Stimulated activated naive CD4-positive, alpha-beta T cell (primary cell): ENCODE measurements around the gene ARIH2.

Source experiments
- DNase-seq, 6 experiments: peaks; one replicate each; lab custom pipeline; 2025; lab: John Stamatoyannopoulos, UW

ARIH2 gene

DNA sequence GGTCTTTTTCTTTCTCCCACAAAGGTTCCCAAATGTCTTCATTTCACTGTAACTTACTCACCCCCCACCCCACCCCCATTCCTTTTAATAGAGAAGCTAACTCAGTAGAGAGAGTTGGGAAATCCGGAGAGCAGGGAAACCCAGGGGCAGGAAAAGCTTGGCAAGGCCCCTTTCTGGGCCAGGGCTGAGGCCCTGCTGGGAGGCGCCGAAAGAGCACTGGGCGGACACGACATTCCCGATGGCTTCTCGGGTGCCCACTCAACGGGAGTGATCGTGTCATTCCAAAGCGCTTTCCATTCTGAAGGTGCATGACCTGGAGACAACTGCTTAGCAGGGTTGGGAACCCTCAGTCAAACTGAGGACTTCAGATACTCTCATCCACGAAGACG lies 101.3 kb downstream of the ARIH2 start:
- no peak for DNase-seq

DNA sequence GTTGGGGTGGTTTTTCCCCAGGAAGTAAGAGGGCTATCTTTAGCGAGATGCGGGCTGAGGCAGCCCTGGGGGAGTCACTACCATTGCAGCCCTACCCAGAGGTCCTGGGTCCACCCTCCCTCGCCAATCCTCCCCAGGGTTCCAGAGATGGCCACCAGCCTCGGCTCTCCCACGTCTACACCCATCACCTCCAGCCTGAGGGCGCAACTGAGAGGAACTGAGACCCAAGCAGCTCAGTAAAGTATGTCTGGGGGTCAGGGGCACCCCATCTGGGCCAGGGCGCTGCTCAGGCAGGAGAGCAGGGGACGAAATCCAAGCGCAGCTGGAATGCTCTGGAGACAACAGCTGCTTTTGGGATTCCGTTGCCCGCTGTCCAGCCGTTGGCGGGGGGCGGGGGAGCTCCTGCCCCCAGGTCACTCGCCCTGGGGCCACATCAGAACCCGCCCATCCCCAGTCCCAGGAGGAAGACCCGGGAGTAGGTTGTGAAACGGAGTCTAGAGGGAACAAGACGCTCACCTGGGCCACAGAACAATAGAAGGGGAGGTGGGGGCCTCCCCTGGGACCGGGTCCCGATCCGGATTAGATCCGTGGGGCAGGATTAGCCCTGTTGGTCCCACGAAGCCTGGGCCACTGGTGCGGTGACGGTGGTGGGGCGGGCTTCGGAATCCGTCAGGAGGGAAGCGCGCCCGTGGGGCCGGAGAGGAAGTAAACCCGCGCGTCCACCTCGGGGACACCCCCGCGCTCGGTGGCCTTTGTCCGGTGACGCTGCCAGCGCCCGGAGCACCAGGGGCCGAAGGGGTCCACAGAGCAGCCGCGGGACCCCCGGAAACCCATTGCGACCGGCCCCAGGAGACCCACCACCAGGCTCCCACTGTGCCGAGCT lies 101.9 kb downstream of the ARIH2 start:
- DNase-seq = peak in 3 of 6 experiments; percentile 9 to 29 (median 23)

DNA sequence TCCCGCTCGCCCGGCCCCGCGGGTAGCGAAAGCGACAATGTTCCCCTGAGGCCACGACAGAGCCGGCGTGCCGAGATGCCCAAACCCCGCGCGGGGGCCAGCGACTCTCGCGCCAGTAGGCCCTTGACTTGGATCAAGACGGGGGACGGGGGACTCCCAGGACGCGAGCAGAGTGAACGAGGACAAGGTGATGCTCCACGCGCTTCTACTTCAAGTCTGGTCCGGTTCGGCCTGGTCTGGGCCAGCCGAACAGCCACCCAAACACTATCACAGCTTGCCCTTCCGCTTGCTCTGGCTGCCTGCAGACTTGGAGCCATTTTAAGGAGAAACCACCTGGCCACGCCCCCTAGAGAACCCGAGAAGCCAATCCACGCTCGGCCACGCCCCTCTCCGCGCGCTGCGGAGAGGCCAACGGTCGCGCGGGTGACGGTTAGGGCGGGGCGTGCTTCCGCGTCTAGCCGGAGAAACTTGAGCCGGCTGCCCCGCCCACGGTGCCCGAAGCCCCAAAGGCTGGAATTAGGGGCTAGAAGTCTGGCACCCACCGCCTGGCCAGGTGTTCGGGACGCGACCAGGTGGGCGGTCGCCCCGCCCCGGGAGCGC lies 102.7 kb downstream of the ARIH2 start:
- DNase-seq = peak; percentile 95 to 98 (median 96)

DNA sequence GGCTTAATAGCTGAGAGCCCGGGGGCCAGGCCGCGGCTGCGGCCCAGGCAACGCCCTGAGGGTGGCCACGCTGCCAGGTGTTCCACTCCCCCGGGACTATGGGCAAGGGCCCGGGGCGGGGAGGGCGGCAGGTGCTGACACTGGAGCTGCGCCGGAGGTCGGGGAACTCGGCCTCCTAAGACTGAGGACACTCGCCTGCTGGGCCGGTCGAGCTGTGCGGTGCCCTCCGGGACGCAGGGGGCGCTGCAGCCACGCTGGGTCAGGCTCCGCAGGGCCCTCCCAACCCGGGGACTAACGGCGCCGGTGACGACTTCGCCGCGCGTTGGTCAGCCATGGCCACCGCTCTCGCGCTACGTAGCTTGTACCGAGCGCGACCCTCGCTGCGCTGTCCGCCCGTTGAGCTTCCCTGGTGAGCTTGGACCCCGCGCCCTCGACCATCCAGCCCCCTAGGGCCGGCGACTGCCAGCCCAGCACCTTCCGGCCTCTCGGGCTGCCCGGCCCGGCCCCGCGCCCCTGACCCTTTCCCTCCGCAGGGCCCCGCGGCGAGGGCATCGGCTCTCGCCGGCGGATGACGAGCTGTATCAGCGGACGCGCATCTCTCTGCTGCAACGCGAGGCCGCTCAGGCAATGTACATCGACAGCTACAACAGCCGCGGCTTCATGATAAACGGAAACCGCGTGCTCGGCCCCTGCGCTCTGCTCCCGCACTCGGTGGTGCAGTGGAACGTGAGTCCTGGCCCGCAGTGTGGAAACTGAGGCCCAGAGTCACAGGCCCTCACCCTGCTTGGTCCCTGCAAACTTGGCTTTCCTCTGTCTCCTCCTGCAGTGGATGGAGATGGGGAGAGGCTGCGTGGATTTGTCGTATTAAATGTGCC lies 103.4 kb downstream of the ARIH2 start, which contains the start of gene NDUFAF3:
TSS of gene NDUFAF3 (plus strand) at position 309 of the 875 bp plus-strand sequence. CDS start at position 333, 24 bp downstream.
- peak; percentile 78 to 95 (median 86) for DNase-seq

DNA sequence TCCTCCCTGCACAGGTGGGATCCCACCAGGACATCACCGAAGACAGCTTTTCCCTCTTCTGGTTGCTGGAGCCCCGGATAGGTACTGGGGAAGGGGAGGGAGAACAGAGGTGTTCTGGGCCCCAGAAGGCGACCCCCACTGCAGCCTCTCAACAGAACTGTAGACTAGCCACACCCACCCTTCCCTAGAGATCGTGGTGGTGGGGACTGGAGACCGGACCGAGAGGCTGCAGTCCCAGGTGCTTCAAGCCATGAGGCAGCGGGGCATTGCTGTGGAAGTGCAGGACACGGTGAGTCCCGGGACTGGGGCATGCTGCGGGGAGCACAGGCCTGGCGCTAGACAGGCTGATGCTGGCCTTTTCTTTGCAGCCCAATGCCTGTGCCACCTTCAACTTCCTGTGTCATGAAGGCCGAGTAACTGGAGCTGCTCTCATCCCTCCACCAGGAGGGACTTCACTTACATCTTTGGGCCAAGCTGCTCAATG lies 104.1 kb downstream of the ARIH2 start:
- DNase-seq = no peak

DNA sequence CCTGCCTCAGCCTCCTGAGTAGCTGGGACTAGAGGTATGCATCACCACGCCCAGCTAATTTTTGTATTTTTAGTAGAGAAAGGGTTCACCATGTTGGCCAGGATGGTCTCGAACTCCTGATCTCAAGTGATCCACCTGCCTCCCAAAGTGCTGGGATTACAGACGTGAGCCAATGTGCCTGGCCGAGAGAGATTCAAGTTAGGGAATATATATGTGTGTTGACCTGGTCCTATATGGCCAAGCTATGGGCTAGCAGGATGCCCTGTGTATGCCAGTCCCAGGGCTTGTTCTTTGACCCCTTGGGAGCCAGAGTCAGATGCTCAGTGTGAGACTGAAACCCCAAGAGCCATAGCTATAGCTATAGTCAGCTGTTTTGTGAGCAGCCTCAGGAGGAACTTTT lies 105.1 kb downstream of the ARIH2 start:
- DNase-seq = no peak

DNA sequence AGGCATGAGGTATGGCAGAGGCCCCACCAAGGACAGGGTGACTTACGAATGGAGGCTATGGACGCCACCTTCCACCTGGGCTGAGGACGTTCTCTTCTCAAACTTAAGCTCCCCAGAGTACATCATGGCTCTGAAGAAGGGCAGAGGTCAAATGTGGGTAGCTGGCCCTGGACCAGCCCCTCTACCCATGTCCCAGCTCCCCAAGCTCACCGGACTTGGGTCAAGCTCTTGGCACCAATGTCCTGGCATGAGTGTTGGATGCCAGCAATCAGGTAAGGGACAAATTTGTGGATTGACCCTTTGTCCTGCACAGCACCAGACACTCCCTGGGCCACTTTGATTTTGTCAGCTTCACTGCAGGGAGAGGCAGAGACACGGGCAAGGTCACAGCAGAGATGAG lies 105.8 kb downstream of the ARIH2 start:
- no peak for DNase-seq

DNA sequence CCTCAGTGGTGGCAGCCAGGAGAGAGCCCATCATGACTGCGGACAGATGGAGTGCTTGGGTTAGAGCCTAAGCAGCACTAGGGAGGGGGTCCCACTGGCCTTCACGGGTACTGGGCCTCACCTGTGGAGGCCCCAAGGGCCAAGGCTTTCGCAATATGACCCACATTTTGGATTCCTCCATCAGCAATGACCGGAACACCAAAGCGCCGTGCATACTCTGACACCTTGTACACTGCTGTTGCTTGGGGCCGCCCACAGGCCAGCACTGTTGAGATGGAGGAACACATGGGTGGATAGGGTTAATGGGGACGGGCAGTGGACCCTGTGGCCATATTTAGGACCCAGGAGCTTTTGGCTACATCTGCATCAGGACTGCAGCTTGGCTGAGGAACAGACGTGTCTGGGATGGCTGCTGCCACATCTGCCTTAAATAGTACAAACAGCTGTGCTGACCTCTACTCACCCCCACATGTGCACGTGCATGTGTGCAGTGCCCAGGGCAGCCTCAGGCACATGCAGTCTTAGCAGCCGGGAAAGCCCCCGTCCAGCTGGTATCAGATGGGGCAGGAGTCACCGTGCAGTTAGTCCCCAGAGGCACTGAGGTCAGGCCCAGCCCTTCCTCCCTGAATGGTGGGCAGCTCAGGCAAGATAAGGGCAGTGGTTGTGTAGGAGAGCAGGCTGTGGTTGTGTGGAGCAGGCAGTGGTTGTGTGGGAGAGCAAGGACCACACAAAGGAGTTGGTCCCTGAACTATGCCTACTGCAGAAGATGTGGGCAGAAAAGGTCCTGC lies 106.6 kb downstream of the ARIH2 start:
- no peak for DNase-seq

DNA sequence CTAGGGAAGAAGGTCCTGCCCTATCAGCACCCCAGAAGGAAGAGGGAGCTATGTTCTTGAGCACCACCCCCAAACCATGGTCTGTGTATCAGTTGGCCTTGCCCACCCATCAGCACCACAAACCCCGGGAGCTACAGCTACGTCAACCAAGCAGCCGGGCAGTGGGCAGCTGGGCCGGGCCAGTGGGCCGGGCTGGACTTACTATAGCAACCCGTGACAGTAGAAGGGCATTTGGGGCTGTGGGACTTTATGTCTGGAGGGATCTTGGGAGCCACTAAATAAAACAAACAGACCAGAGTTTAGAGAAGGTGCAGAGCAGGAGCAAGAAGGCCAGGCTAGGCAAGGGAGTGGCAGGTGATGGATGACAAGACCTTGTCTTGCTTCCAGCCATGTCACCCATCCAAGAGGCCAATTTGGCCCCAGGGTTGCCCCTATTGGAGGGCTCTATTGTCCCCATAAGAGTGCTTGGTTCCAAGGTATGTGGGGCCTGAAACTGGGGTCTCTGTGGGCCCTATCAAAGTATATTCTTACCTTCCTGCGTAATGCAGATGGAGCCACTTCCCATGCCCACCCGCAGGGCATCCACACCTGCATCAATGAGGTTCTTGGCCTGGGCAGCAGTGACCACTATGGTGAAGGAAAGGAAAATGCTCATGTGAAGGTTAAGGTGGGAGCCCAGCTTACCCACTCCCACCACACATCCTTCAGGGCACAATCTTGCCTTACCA lies 107.3 kb downstream of the ARIH2 start:
- no peak for DNase-seq

DNA sequence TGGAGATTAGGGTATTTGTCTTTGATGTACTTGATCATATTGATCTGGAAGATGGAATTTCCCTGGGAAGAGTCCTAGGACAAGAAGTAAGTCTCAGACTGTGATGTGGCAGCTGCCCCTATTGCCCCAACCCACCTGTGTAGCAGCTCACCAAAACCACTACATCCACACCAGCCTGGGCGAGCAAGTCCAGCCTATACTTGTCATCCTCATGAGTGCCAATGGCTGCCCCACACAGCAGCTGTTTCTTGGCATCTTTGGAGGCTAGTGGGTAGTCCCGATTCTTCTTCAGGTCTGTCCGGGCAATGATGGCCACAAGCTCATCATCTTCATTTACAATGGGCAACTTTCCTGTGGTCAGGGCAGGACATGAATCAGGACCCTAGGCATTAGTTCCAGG lies 107.9 kb downstream of the ARIH2 start:
- no peak for DNase-seq

DNA sequence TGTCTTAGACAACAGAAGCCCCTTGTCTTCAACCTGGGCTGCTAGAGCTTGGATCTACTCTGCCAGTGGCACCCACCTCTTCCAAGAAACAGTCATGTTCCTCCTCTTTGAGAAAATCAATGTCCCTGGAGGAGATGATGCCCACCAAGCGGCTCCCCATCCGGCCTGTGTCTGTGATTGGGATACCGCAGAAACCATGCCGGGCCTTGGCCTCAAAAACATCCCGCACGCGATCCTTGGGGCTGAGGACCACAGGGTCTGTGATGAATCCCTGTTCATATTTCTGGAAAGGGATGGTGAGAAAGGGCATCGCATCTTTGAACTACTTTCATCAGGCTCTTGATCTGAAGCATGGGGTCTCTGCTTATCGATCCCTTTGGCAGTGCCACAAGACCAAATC lies 109.0 kb downstream of the ARIH2 start:
- no peak for DNase-seq

DNA sequence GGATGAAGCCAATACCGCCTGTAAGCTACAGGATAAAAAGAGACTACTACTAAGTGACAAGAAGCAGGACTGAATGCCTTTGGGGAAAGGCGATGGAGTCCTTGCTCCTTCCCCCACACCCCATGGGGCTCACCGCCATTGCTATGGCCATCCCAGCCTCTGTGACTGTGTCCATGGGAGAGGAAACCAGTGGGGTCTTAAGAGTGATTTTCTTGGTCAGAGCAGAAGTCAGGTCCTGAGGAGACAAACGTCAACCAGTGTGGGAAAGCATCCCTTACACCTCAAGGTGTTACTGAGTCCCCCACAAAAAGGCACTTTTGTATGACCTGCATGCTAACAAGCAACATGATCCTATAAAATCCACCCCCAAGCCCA lies 109.6 kb downstream of the ARIH2 start:
- DNase-seq = no peak

DNA sequence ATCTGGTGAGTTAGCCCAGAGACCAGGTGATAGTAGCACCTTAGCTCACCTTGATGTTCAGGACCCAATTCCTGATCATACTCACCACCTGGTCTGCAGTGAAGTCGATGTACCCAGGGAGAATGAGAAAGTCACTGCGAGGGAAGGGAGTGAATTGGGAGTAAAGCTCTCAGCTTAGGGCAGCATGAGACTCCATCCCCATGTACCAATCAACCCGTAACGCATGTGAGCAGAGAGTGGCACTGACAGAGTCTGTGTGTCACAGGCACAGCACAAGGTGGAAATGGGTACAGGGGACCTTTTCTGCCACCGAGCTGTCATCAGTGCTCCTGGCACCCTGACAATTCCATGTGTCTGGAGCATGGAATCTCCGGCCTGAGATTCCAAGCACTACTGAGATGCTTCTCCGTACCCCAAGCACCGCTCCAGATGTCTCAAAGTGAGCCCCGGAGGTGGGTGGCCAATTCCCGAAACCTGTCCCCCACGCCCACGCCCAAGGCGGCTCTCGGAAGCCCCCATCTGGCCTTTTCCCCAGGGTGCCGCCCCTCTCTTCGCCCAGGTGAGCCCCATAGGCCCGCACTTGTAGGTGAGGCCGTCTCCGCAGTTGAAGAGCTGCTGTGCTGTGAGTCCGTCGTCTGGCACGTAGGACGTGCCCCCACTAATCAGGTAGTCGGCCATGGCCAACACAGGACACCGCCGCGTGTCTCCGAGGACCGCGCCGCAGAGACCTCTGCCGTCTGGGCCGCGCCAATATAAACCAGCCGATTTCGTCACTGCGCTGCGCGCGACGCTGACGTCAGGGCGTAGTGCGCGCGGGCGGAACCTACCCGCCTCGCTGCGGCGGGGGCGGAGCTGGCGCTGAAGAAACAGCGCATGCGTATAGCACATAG lies 110.3 kb downstream of the ARIH2 start, which contains the start of gene IMPDH2:
TSS of gene IMPDH2 (minus strand) at position 726 of the 890 bp plus-strand sequence. CDS start at position 678, 48 bp downstream.
- DNase-seq = peak; percentile 85 to 95 (median 91)

DNA sequence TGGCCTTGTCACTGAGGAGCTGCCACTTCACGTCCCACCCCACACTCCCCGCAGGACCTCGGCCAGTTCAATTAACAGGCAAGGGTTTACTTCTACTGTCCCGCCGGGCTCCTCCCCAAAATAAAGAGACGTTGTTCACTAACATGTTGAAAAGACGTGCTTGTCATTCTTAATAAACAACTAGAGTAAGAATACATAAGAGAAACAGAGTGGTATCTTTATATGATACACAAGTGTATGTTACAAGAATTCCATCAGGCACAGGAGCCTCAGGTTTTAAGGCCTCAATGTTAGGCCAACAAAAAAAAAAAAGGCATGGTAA lies 110.9 kb downstream of the ARIH2 start:
- DNase-seq = no peak

DNA sequence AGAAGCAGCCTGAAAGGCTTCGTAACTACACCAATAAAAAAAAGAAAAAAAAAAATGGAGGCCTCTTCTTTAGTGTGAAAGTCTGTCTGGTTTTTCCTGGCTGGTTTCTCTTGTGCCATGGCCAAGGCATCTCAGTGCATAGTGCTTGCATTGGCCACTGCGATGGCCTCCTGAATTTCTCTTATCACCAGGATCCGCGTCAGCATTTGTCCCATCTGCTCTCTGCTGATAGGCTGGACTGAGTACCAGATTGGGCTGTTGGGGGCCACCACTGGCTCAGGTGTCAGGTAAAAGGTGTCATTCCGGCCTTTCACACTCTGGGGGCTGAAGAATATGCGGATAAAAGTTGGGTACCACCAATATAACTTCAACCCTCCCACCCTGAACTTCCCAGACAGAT lies 111.7 kb downstream of the ARIH2 start:
- DNase-seq = peak in 1 of 6 experiments; percentile 16

DNA sequence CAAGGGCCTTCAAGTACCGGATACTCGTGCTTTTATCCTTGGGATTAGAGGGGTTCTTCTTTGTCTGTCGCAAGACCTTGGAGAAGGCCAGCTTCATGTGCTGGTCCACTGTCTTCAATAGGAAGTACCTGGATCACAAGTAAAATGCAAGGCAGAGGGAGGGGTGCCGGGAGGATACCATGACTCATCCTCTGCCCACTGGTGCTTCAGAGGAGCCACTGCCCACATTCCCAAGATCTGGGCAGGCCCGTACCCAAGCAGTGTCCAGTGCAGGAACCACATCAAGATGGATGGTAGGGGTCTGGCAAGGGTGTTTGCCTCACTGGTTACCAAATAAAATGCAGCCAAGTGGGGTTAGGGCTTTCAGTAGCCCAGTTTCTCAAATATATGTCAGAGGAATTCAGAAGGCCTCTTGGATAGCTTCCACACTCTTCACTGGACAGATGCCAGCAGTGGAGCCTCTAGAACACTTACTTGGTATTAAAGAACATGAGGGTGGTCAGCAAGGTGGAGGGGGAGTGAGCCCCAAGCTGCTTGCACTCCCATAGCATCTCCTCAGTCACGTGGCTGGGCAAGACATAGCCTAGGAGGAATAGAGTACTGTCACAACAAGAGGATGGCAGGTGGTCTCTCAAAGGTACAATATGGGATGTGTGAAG lies 114.1 kb downstream of the ARIH2 start:
- DNase-seq = no peak

DNA sequence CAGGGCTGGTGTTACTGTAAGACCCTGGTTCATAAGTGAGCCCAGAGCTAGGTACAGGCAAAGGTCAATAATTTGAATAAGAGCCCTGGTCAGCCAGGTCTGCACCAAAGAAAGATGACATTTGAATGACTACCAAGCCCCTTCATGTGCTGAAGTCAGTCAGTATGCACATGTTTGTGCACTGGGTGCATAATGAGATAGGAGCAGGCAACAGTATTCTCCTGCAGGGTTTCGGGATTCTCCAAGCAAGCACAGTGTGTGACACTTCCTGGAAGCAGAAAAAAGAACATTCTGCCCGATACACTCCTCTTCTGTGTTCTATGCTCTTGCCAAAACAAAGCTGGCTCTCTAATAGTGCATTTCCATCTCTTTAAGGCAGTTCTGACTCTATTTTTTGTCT lies 116.0 kb downstream of the ARIH2 start:
- no peak for DNase-seq

DNA sequence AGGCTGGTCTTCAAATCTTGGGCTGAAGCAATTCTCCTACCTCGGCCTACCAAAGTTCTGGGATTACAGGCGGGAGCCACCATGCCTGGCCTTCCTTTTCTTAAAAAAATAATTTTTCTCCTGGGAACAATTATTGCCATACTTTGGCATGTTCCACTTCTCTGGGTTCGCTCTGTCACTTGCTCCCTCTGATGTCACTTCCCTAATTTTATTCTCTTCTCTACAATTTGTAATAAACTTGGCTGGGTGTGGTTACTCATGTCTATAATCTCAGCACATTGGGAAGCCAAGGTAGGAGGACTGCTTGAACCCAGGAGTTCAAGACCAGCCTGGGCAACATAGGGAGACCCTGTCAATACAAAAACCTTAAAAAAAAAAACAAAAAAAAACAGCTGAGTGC lies 116.6 kb downstream of the ARIH2 start:
- DNase-seq = no peak
